Spleen (tissue), 11 donors: ENCODE measurements around the gene CRAT. TPM values are rescaled to one million over a fixed set of nuclear protein-coding genes. Genes with fewer than 3 reads are reported as not detected.

Source experiments
- DNase-seq: peaks from one replicate; pipeline ENCODE4 v3.0.0-alpha.2; 2020
- H3K27ac ChIP-seq, 8 donors: fragments of 200-600 bp; sonication (generic) in 7 of 8; 1 replicate in 4 of 8; 2 replicates in 4 of 8; pipeline versions ENCODE4 v1.5.0 to v1.8.0; 2016 to 2021; ENCODE audit warnings: inconsistent platforms in 4 of 8, mild to moderate bottlenecking in 4 of 8, moderate library complexity in 1 of 8
- H3K27me3 ChIP-seq, 7 donors: fragments of 200-600 bp; sonication (generic) in 6 of 7; replicated peaks in 1 of 7; 1 replicate in 4 of 7; 2 replicates in 3 of 7; pipeline versions ENCODE4 v1.5.0 to v1.8.0; 2016 to 2021; ENCODE audit warnings: inconsistent platforms in 3 of 7, mild to moderate bottlenecking in 1 of 7
- H3K36me3 ChIP-seq, 6 donors: fragments of 200-600 bp; sonication (generic) in 5 of 6; 1 replicate in 4 of 6; 2 replicates in 2 of 6; pipeline versions ENCODE4 v1.5.0 to v1.8.0; 2016 to 2021; ENCODE audit warnings: inconsistent platforms in 2 of 6
- H3K4me1 ChIP-seq, 6 donors: fragments of 200-600 bp; sonication (generic) in 5 of 6; 1 replicate in 3 of 6; 2 replicates in 3 of 6; pipeline versions ENCODE4 v1.5.0 to v1.8.0; 2016 to 2021; ENCODE audit warnings: inconsistent platforms in 3 of 6
- H3K4me3 ChIP-seq, 8 donors: fragments of 200-600 bp; sonication (generic) in 7 of 8; 1 replicate in 4 of 8; 2 replicates in 4 of 8; pipeline versions ENCODE4 v1.5.0 to v1.8.0; 2016 to 2021; ENCODE audit warnings: inconsistent platforms in 4 of 8, mild to moderate bottlenecking in 4 of 8, moderate library complexity in 2 of 8
- H3K9me3 ChIP-seq, 8 donors: fragments of 200-600 bp; sonication (generic) in 7 of 8; 1 replicate in 4 of 8; 2 replicates in 4 of 8; pipeline versions ENCODE4 v1.5.0 to v1.8.0; 2016 to 2021; ENCODE audit warnings: inconsistent platforms in 4 of 8
- POLR2A ChIP-seq, 3 donors: fragments of 450-650 bp; IDR thresholded peaks; one replicate each; pipeline ENCODE4 v1.5.1; 2017; ENCODE audit warnings: antibody characterized with exemption in 3 of 3, mild to moderate bottlenecking in 1 of 3
- POLR2AphosphoS5 ChIP-seq, 3 donors: sonication (generic); formaldehyde crosslinking; IDR thresholded peaks; one replicate each; pipeline ENCODE4 v1.5.1; 2017; ENCODE audit warnings: antibody characterized with exemption in 3 of 3
- WGBS, 5 donors: extraction: QIAGEN DNeasy Blood & Tissue Kit in 3 of 5; methylation state at CpG; one replicate each; pipeline versions ENCODE4 v1.1.5 to v1.1.7; 2013 to 2018; 5-methylcytosine and 5-hydroxymethylcytosine counted together
- intact Hi-C: fragments of 100-400 bp; cut with DNase I; formaldehyde crosslinking; loops from one replicate; pipeline ENCODE4 v1.15.0; 2023; ENCODE audit warnings: low total_unique reads
- polyA plus RNA-seq, 3 donors: library from polyadenylated mRNA; stranded (reverse); fragments of 200-250 nt; gene quantifications; one replicate each; pipeline ENCODE4 v1.2.1, GENCODE V29; 2013
- total RNA-seq, 7 donors: library from RNA; depleted of rRNA in 3 of 7; stranded (reverse); fragments of >200 nt in 3 of 7; fragmentation: NEBNext Ultra II Directional in 4 of 7; extraction: Animal tissue kit (Norgen Biotek cat#: 25700) in 4 of 7; gene quantifications; one replicate each; pipeline versions ENCODE4 v1.1.0 to v1.2.1, GENCODE V29; 2016 to 2021
- TF ChIP-seq, protein P1 (sequence below), 11 experiments: fragments of 200-600 bp in 7 of 11; fragments of 450-650 bp in 4 of 11; sonication (generic) in 4 of 11; IDR thresholded peaks in 8 of 11; conservative IDR thresholded peaks in 3 of 11; 1 replicate in 7 of 11; 2 replicates in 4 of 11; pipeline versions ENCODE4 v1.4.0 to v1.8.0; 2016 to 2021; ENCODE audit warnings: antibody characterized with exemption in 11 of 11, inconsistent platforms in 4 of 11, mild to moderate bottlenecking in 1 of 11
- donor health status: healthy with polysubstance abuse.
- donor health status: DM: no; HTN: no; CAD: no; lungs with moderate emphysema.
- donor health status: DM: no; HTN: no; CAD: no.
- donor health status: Bipolar disorder and iron deficiency.
- donor health status: healthy.
- donor health status: DM: no; HTN: no; CAD: no.
- donor health status: DM: yes; HTN: yes; CAD: no.

The CRAT gene
- total and polyA plus RNA-seq, 10 donors = 5.7 to 32.3 (median 15.7) TPM

DNA sequence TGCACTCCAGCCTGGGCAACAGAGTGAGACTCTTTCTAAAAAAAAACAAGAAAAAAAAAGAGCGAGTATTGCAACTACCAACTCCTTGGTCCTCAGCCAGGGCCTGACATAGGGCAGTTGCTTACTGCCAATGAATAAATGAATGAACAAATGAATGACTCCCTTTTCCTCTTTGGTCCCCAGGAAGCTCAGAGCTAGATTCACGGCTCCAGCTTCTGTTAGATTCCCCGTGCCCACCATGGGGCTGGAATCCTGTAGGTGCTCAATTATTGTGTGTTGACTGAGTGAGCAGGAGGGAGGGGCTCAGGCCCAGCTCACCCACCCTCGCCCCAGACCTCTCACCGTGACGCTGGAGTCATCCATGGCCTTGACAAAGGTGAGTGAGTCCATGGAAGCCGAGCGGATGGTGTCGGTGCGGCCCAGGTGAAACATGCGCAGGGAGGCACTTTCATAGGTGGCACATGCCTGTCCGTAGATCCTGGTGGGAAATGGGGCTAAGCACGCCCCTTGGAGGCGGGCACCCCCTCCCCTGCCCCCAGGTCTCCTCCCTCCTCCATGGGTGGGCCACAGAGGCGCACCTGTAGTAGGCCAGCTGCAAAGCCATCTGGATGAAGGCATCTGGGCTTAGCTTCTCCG, 12.8 kb downstream of the CRAT start:
- no peaks in the 10 kb centered on the region for H3K9me3 ChIP-seq
- TF ChIP-seq POLR2A (IDR thresholded peaks at IDR 0.05) (no peak), POLR2AphosphoS5 (IDR thresholded peaks at IDR 0.05) (no peak)
- TF ChIP-seq, protein P1, sequence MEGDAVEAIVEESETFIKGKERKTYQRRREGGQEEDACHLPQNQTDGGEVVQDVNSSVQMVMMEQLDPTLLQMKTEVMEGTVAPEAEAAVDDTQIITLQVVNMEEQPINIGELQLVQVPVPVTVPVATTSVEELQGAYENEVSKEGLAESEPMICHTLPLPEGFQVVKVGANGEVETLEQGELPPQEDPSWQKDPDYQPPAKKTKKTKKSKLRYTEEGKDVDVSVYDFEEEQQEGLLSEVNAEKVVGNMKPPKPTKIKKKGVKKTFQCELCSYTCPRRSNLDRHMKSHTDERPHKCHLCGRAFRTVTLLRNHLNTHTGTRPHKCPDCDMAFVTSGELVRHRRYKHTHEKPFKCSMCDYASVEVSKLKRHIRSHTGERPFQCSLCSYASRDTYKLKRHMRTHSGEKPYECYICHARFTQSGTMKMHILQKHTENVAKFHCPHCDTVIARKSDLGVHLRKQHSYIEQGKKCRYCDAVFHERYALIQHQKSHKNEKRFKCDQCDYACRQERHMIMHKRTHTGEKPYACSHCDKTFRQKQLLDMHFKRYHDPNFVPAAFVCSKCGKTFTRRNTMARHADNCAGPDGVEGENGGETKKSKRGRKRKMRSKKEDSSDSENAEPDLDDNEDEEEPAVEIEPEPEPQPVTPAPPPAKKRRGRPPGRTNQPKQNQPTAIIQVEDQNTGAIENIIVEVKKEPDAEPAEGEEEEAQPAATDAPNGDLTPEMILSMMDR (IDR thresholded peaks at IDR 0.05 in 8 of 11, conservative IDR thresholded peaks at IDR 0.05 in 3 of 11) = no peak
- WGBS, 5 donors = 91 to 96% (median 93%) methylated on average over 15 to 16 of the region's 16 CpGs
- H3K4me3 ChIP-seq = no peak overlapping the region
- no peaks in the 10 kb centered on the region for H3K27me3 ChIP-seq
- peaks cover 0 to 18% (median 9%) of the 10 kb centered on the region in 6 donors for H3K4me1 ChIP-seq
- H3K36me3 ChIP-seq = peaks cover 0 to 62% (median 13%) of the 10 kb centered on the region in 6 donors
- H3K27ac ChIP-seq = no peak overlapping the region
- intact Hi-C loops = no loop called here
- DNase-seq = no peak

DNA sequence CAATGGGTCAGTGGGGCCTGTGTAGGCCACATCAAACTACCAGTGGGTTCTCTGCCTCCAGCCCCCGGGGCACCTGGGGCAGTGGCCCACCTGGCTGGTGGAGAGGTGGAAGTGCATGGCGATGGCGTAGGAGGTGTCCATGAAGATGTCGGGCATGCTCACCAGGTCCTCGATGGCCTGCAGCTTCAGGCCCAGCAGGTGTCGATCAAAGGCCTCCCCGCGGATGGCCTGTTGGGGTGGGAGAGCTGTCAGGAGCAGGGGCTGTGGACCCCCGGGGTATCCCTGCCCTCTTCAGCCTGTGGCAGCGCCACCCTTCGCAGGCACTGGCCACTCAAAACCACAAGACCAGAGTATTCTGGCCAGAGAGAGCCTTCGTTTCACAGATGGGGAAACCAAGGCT, 14.7 kb downstream of the CRAT start:
- H3K36me3 ChIP-seq = peaks cover 0 to 49% (median 13%) of the 10 kb centered on the region in 6 donors
- no peaks in the 10 kb centered on the region for H3K9me3 ChIP-seq
- H3K4me3 ChIP-seq = no peak overlapping the region
- H3K27me3 ChIP-seq = no peaks in the 10 kb centered on the region
- DNase-seq = no peak
- H3K4me1 ChIP-seq = peaks cover 0 to 18% (median 9%) of the 10 kb centered on the region in 6 donors
- TF ChIP-seq, protein P1 (IDR thresholded peaks at IDR 0.05 in 8 of 11, conservative IDR thresholded peaks at IDR 0.05 in 3 of 11) = no peak
- no peak for TF ChIP-seq POLR2A (IDR thresholded peaks at IDR 0.05)
- TF ChIP-seq POLR2AphosphoS5 (IDR thresholded peaks at IDR 0.05) = no peak
- WGBS, 5 donors = 84 to 100% (median 93%) methylated on average over 4 to 12 of the region's 12 CpGs
- H3K27ac ChIP-seq = peak overlapping the region in 4 of 8 donors; percentile 59 to 75 (median 69)
- intact Hi-C loops = no loop called here

DNA sequence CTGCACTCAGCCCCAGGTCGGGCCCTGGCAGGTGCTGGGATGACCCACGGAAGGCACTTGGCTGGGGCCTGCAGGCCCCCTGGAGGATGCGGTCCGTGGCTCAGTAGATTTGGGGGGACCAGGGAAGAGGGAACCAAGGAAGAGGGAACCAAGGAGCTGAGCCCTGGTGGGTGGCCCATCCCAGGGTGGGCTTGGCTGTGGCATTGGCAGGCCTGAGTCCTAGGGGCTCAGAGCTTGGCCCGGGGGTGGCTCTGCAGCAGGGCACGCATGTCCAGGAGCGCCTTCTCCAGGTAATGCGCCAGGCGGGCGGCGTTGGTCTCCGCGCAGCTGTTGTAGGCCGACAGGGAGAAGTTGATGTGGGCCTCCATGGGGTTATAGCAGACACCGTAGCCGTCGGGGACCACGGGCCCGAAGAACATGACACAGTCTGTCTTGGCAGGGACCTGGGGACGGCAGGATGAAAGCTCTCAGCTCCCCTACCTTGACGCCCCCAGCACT, 15.4 kb downstream of the CRAT start:
- TF ChIP-seq POLR2AphosphoS5 (IDR thresholded peaks at IDR 0.05) (no peak), POLR2A (IDR thresholded peaks at IDR 0.05) (no peak)
- TF ChIP-seq, protein P1 (IDR thresholded peaks at IDR 0.05 in 8 of 11, conservative IDR thresholded peaks at IDR 0.05 in 3 of 11) = no peak
- Histone ChIP-seq H3K27me3 (no peaks in the 10 kb centered on the region), H3K4me1 (peaks cover 0 to 18% (median 9%) of the 10 kb centered on the region in 6 donors), H3K27ac (peak overlapping the region in 6 of 8 donors; percentile 46 to 75 (median 68)), H3K4me3 (no peak overlapping the region), H3K36me3 (peaks cover 0 to 53% (median 14%) of the 10 kb centered on the region in 6 donors), H3K9me3 (no peaks in the 10 kb centered on the region)
- intact Hi-C loops = no loop called here
- no peak for DNase-seq
- WGBS, 5 donors = 92 to 94% (median 93%) methylated on average over 17 to 21 of the region's 21 CpGs

DNA sequence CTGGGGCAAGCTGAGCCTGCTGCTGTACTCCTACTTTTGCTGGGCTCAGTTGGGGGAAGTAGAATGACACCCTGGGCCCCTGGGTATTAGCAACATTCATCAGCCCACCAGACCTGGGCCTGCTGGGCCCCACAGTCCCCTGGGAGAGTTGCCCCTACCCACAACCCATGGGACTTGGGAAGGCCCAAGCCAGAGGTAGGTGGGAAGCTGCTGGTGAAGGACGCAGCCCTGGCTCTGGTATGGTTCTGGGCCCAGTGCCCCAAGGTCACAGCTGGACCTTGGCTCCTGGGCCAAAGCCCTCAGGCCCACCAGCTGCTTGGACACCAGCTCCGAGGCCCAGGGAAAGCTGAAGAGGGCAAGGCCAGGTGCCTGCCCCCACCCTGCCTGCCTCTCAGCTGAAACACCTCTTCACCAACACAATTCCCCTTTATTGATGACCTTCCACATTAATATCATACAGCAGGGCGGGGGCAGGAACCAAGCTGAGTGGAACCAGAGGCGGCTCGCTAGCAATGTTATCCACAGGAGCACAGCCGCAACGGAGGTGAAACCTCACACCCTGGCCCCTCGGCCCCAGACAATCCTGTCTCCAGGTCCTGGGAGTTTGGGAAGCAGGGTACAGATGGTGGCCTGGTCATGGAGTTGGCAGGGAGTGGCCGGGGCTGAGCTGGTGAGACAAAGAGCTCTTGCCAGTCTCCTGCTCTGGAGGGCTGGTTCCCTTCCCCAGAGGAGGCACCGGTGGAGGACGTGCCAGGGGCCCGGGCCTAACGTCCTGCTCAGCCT, 16.0 kb downstream of the CRAT start:
- Histone ChIP-seq H3K4me3 (no peak overlapping the region), H3K4me1 (peaks cover 0 to 18% (median 9%) of the 10 kb centered on the region in 6 donors), H3K27me3 (no peaks in the 10 kb centered on the region), H3K27ac (peak overlapping the region in 7 of 8 donors; percentile 30 to 75 (median 65)), H3K36me3 (peaks cover 0 to 58% (median 20%) of the 10 kb centered on the region in 6 donors), H3K9me3 (no peaks in the 10 kb centered on the region)
- WGBS, 5 donors = 62 to 79% (median 73%) methylated on average over 13 of the region's 13 CpGs
- TF ChIP-seq, protein P1 (IDR thresholded peaks at IDR 0.05 in 8 of 11, conservative IDR thresholded peaks at IDR 0.05 in 3 of 11) = no peak
- peak in 1 of 3 donors; percentile 35 for TF ChIP-seq POLR2AphosphoS5 (IDR thresholded peaks at IDR 0.05)
- no peak for DNase-seq
- intact Hi-C loops = no loop called here
